Astrocyte (in vitro differentiated cells and primary cell): ENCODE measurements around the gene MECR.

Experiments
- CTCF ChIP-seq: IDR thresholded peaks from 2 replicates; pipeline ENCODE4 v1.5.1; 2011; ENCODE audit warnings: low read depth, mild to moderate bottlenecking, inconsistent platforms, low read length, moderate library complexity; ENCODE audit not compliant: insufficient read depth
- EZH2 ChIP-seq: IDR thresholded peaks from 2 replicates; pipeline ENCODE4 v1.6.1; 2012; ENCODE audit warnings: mild to moderate bottlenecking, low read length, inconsistent platforms; ENCODE audit not compliant: insufficient read depth

GRCh38 chr1:29270929-29271521, 40.3 kb upstream of the MECR start:
- TF ChIP-seq CTCF: no peak
- no peak for TF ChIP-seq EZH2
